PC-3 (cell line): Measurements from ENCODE around the gene NCSTN. TPM values are rescaled to one million over a fixed set of nuclear protein-coding genes. Genes with fewer than 3 reads are reported as not detected.

Experiments
- ATAC-seq: fragments of 200-7000 bp; cut with Tn5 transposase; 2 replicates; pipeline ENCODE4 v1.9.1; 2020; ENCODE audit warnings: mild to moderate bottlenecking, moderate library complexity
- BruUV-seq: library from RNA; stranded (reverse); fragments of 400-500 nt; replicated peaks from 2 replicates; lab custom pipeline; 2021; lab: Mats Ljungman, UMichigan
- CTCF ChIA-PET: fragments of 300-600 bp; sonication (Branson Sonifier 250); formaldehyde crosslinking; loops from one replicate; lab custom pipeline; 2022; ENCODE audit warnings: antibody characterized with exemption; lab: Charles Lee
- POLR2A ChIA-PET: fragments of 300-600 bp; sonication (Branson Sonifier 250); formaldehyde crosslinking; loops from one replicate; lab custom pipeline; 2022; ENCODE audit warnings: antibody characterized with exemption; ENCODE audit not compliant: unreplicated experiment; lab: Charles Lee
- DNase-seq: peaks from one replicate; pipeline ENCODE4 v3.0.0-alpha.2; 2015
- H2AFZ ChIP-seq: fragments of 300-600 bp; sonication (generic); 2 replicates; pipeline ENCODE4 v1.6.0; 2016; ENCODE audit warnings: antibody characterized with exemption, low read length
- H3F3A ChIP-seq: fragments of 300-600 bp; sonication (generic); one replicate; pipeline ENCODE4 v1.6.0; 2017; ENCODE audit warnings: antibody characterized with exemption, low read length, control low read depth, mild to moderate bottlenecking; ENCODE audit not compliant: unreplicated experiment
- H3K27ac ChIP-seq: fragments of 300-600 bp; sonication (generic); 2 replicates; pipeline ENCODE4 v1.5.1; 2016; ENCODE audit warnings: mild to moderate bottlenecking, low read length
- H3K27me3 ChIP-seq: fragments of 300-600 bp; sonication (generic); 2 replicates; pipeline ENCODE4 v1.6.1; 2016; ENCODE audit warnings: low read length, mixed read lengths
- H3K36me3 ChIP-seq: fragments of 300-600 bp; sonication (generic); 2 replicates; pipeline ENCODE4 v1.6.1; 2016; ENCODE audit warnings: low read depth, mixed run types, low read length, mixed read lengths
- H3K4me1 ChIP-seq: fragments of 300-600 bp; sonication (generic); 2 replicates; pipeline ENCODE4 v1.5.1; 2016; ENCODE audit warnings: low read length; ENCODE audit not compliant: insufficient read depth
- H3K4me2 ChIP-seq: fragments of 300-600 bp; sonication (generic); 2 replicates; pipeline ENCODE4 v1.6.0; 2016; ENCODE audit warnings: low read length
- H3K4me3 ChIP-seq: fragments of 300-600 bp; sonication (generic); 2 replicates; pipeline ENCODE4 v1.5.1; 2016; ENCODE audit warnings: mild to moderate bottlenecking, low read length, mixed read lengths
- H3K79me2 ChIP-seq: fragments of 300-600 bp; sonication (generic); 2 replicates; pipeline ENCODE4 v1.6.1; 2017; ENCODE audit warnings: low read length, mixed read lengths
- H3K9ac ChIP-seq: fragments of 300-600 bp; sonication (generic); 2 replicates; pipeline ENCODE4 v1.6.0; 2016; ENCODE audit warnings: mild to moderate bottlenecking, low read length
- H3K9me2 ChIP-seq: fragments of 300-600 bp; sonication (generic); replicated peaks from 2 replicates; pipeline ENCODE4 v1.6.1; 2016; ENCODE audit warnings: mixed run types, low read length, mixed read lengths
- H3K9me3 ChIP-seq: fragments of 300-600 bp; sonication (generic); 2 replicates; pipeline ENCODE4 v1.6.1; 2016; ENCODE audit warnings: low read length, mixed read lengths
- H4K20me1 ChIP-seq: fragments of 300-600 bp; sonication (generic); 2 replicates; pipeline ENCODE4 v1.6.1; 2016; ENCODE audit warnings: low read length, mixed read lengths
- EZH2 ChIP-seq: fragments of 300-600 bp; sonication (generic); IDR thresholded peaks from one replicate; pipeline ENCODE4 v1.6.1; 2017; ENCODE audit warnings: antibody characterized with exemption, mild to moderate bottlenecking, low read length; ENCODE audit not compliant: unreplicated experiment
- EZH2phosphoT487 ChIP-seq: fragments of 300-600 bp; sonication (generic); IDR thresholded peaks from 2 replicates; pipeline ENCODE4 v1.6.1; 2018; ENCODE audit warnings: mild to moderate bottlenecking, antibody characterized with exemption, low read length, borderline replicate concordance
- intact Hi-C: fragments of 100-400 bp; cut with micrococcal nuclease; formaldehyde crosslinking; loops from 2 replicates; pipeline ENCODE4 v1.9.0; 2023
- total RNA-seq: library from RNA; depleted of rRNA; stranded (reverse); fragments of >200 nt; gene quantifications from 2 replicates; pipeline ENCODE4 v1.2.3, GENCODE V29; 2014
- TF ChIP-seq, protein P1 (sequence below): fragments of 300-600 bp; sonication (generic); conservative IDR thresholded peaks from 2 replicates; pipeline ENCODE4 v1.5.1; 2017; ENCODE audit warnings: antibody characterized with exemption, low read depth, mild to moderate bottlenecking, low read length

The NCSTN gene
- total RNA-seq, 1 experiment from 2014 or later = 49.6 TPM

DNA sequence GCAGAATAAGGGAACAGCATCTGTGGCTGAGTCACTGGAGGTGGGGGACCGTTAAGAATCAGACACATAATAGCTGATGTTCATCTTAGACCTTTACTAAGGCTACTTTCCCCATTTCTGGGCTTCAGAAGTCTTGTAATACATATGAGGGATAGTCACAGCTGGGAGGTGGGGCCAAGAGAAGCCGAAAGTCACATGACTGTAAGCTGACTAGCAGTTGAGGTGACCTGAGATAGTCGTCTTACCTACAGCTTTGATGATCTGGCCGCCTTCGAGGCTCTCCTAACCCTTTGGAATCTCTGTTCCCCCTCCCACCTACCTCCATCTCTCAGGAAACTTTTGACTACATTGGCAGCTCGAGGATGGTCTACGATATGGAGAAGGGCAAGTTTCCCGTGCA lies 9.4 kb downstream of the NCSTN start:
- Histone ChIP-seq H3K4me1 (no peaks in the 10 kb centered on the region), H3K36me3 (peaks cover 76% of the 10 kb centered on the region), H3K9ac (no peak overlapping the region), H3K4me2 (no peak overlapping the region), H4K20me1 (no peaks in the 10 kb centered on the region), H3K9me2 (no peaks in the 10 kb centered on the region), H3K79me2 (no peaks in the 10 kb centered on the region), H3F3A (no peaks in the 10 kb centered on the region), H2AFZ (no peak overlapping the region), H3K27ac (no peak overlapping the region), H3K27me3 (no peaks in the 10 kb centered on the region), H3K9me3 (no peaks in the 10 kb centered on the region), H3K4me3 (no peak overlapping the region)
- intact Hi-C loops = no loop called here
- ChIA-PET CTCF (no interaction called here), POLR2A (no interaction called here)
- DNase-seq (no peak), ATAC-seq (no peak)
- no peak for TF ChIP-seq EZH2phosphoT487
- TF ChIP-seq EZH2 = no peak
- TF ChIP-seq, protein P1, sequence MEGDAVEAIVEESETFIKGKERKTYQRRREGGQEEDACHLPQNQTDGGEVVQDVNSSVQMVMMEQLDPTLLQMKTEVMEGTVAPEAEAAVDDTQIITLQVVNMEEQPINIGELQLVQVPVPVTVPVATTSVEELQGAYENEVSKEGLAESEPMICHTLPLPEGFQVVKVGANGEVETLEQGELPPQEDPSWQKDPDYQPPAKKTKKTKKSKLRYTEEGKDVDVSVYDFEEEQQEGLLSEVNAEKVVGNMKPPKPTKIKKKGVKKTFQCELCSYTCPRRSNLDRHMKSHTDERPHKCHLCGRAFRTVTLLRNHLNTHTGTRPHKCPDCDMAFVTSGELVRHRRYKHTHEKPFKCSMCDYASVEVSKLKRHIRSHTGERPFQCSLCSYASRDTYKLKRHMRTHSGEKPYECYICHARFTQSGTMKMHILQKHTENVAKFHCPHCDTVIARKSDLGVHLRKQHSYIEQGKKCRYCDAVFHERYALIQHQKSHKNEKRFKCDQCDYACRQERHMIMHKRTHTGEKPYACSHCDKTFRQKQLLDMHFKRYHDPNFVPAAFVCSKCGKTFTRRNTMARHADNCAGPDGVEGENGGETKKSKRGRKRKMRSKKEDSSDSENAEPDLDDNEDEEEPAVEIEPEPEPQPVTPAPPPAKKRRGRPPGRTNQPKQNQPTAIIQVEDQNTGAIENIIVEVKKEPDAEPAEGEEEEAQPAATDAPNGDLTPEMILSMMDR = no peak
- no TSS peak for BruUV-seq

DNA sequence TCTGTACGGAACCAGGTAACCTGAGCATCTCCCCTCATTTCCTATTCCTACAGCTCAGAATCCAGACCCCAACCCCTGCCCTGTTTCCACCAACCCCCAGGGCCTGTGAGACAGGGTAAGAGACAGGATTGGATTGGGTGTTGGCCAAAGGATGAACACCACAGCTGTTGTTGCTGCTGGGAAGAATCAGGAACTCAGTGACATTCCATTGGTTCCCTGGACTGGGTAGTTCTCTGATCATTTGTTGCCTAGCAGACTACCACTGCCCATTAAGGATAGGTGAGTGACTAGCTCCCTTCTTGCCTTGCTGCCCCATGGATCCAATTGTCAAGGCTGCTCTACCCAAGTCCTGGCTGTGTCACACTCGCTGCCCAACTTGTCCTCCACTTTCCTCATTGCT lies 10.0 kb downstream of the NCSTN start:
- DNase-seq = no peak
- BruUV-seq = no TSS peak

More for the DNA sequence above, 10.0 kb downstream of the NCSTN start:
- Histone ChIP-seq H3F3A (no peaks in the 10 kb centered on the region), H3K9ac (no peak overlapping the region), H3K27me3 (no peaks in the 10 kb centered on the region), H3K4me3 (no peak overlapping the region), H4K20me1 (no peaks in the 10 kb centered on the region), H3K9me3 (no peaks in the 10 kb centered on the region), H3K27ac (no peak overlapping the region), H3K4me2 (no peak overlapping the region), H3K4me1 (no peaks in the 10 kb centered on the region), H2AFZ (no peak overlapping the region), H3K79me2 (no peaks in the 10 kb centered on the region), H3K36me3 (peaks cover 79% of the 10 kb centered on the region), H3K9me2 (no peaks in the 10 kb centered on the region)
- ATAC-seq = no peak
- intact Hi-C loops = no loop called here
- ChIA-PET CTCF (no interaction called here), POLR2A (no interaction called here)
- TF ChIP-seq EZH2 = no peak
- TF ChIP-seq EZH2phosphoT487 = no peak
- TF ChIP-seq, protein P1 = no peak
